Measurements from ENCODE around the gene TRIM69.
A peak's percentile ranks its signal among the peaks of the same experiment; 100 is the strongest.

The TRIM69 gene

GRCh38 chr15:44711743-44712345 lies 24.5 kb upstream of the TRIM69 start:
- H3K27ac ChIP-seq (ENCODE audit: low read depth, low read length): peak overlapping the region; percentile 80
- peaks cover 30% of the 10 kb centered on the region for H3F3A ChIP-seq (ENCODE audit: control insufficient read depth, insufficient read depth)
- H4K20me1 ChIP-seq (ENCODE audit: control insufficient read depth, insufficient read depth, low read depth, low read length): peaks cover 34% of the 10 kb centered on the region; the same call in 1 of the 2 replicates
- H3K4me2 ChIP-seq (ENCODE audit: low read length): peak overlapping the region; percentile 74
- TF ChIP-seq EZH2phosphoT487 (IDR thresholded peaks at IDR 0.05; ENCODE audit: borderline replicate concordance, low read length) (no peak), CTCF (IDR thresholded peaks at IDR 0.05; ENCODE audit: low read depth, low read length, poor library complexity, severe bottlenecking) (no peak)
- peaks cover 54% of the 10 kb centered on the region for H3K36me3 ChIP-seq (ENCODE audit: control insufficient read depth, low read length)
- no peaks in the 10 kb centered on the region for H3K9me2 ChIP-seq (replicated peaks; ENCODE audit: control insufficient read depth, low read length)
- H3K9me3 ChIP-seq (ENCODE audit: control insufficient read depth, insufficient read depth, low read length): no peaks in the 10 kb centered on the region
- no peaks in the 10 kb centered on the region for H3K27me3 ChIP-seq (ENCODE audit: control insufficient read depth, low read length)
- peaks cover 55% of the 10 kb centered on the region for H3K79me2 ChIP-seq (ENCODE audit: control insufficient read depth, low read length)
- H3K4me3 ChIP-seq (ENCODE audit: low read length): peak overlapping the region; percentile 90
- peaks cover 49% of the 10 kb centered on the region for H3K4me1 ChIP-seq (ENCODE audit: control insufficient read depth, low read length)

- Histone ChIP-seq H4K20me1 (ENCODE audit: control insufficient read depth, insufficient read depth, low read depth, low read length) (peaks cover 34% of the 10 kb centered on the region; the same call in 1 of the 2 replicates), H3F3A (ENCODE audit: control insufficient read depth, insufficient read depth) (peaks cover 37% of the 10 kb centered on the region), H3K79me2 (ENCODE audit: control insufficient read depth, low read length) (peaks cover 55% of the 10 kb centered on the region), H3K4me2 (ENCODE audit: low read length) (peak overlapping the region; percentile 74), H3K36me3 (ENCODE audit: control insufficient read depth, low read length) (peaks cover 61% of the 10 kb centered on the region), H3K9me3 (ENCODE audit: control insufficient read depth, insufficient read depth, low read length) (no peaks in the 10 kb centered on the region), H3K27me3 (ENCODE audit: control insufficient read depth, low read length) (no peaks in the 10 kb centered on the region), H3K4me3 (ENCODE audit: low read length) (peak overlapping the region; percentile 90), H3K9me2 (replicated peaks; ENCODE audit: control insufficient read depth, low read length) (no peaks in the 10 kb centered on the region), H3K27ac (ENCODE audit: low read depth, low read length) (peak overlapping the region; percentile 80), H3K4me1 (ENCODE audit: control insufficient read depth, low read length) (peaks cover 56% of the 10 kb centered on the region)
- TF ChIP-seq CTCF (IDR thresholded peaks at IDR 0.05; ENCODE audit: low read depth, low read length, poor library complexity, severe bottlenecking): no peak
- TF ChIP-seq EZH2phosphoT487 (IDR thresholded peaks at IDR 0.05; ENCODE audit: borderline replicate concordance, low read length): no peak
Measured at GRCh38 chr15:44712346-44713005, 23.9 kb upstream of the TRIM69 start.

GRCh38 chr15:44713006-44713966 lies 23.0 kb upstream of the TRIM69 start:
- TF ChIP-seq CTCF (IDR thresholded peaks at IDR 0.05; ENCODE audit: low read depth, low read length, poor library complexity, severe bottlenecking): peak; percentile 42
- no peak for TF ChIP-seq EZH2phosphoT487 (IDR thresholded peaks at IDR 0.05; ENCODE audit: borderline replicate concordance, low read length)
- Histone ChIP-seq H3K36me3 (ENCODE audit: control insufficient read depth, low read length) (peaks cover 69% of the 10 kb centered on the region), H3K4me1 (ENCODE audit: control insufficient read depth, low read length) (peaks cover 64% of the 10 kb centered on the region), H3K4me3 (ENCODE audit: low read length) (peak overlapping the region; percentile 90), H3K9me2 (replicated peaks; ENCODE audit: control insufficient read depth, low read length) (no peaks in the 10 kb centered on the region), H3K27ac (ENCODE audit: low read depth, low read length) (peak overlapping the region; percentile 80), H3K79me2 (ENCODE audit: control insufficient read depth, low read length) (peaks cover 55% of the 10 kb centered on the region), H3K27me3 (ENCODE audit: control insufficient read depth, low read length) (no peaks in the 10 kb centered on the region), H3K4me2 (ENCODE audit: low read length) (peak overlapping the region; percentile 74), H3F3A (ENCODE audit: control insufficient read depth, insufficient read depth) (peaks cover 45% of the 10 kb centered on the region), H3K9me3 (ENCODE audit: control insufficient read depth, insufficient read depth, low read length) (no peaks in the 10 kb centered on the region), H4K20me1 (ENCODE audit: control insufficient read depth, insufficient read depth, low read depth, low read length) (peaks cover 34% of the 10 kb centered on the region; the same call in 1 of the 2 replicates)

All from DOHH2 (cell line).